Retinal pigment epithelial cell (primary cell): ENCODE measurements around the gene MRPS34.

Experiments used
- DNase-seq: peaks from one replicate; pipeline ENCODE4 v3.0.0-alpha.2; 2010; ENCODE audit warnings: low read depth
- H3K4me3 ChIP-seq: 2 replicates; pipeline ENCODE4 v1.5.1; 2011; ENCODE audit warnings: mild to moderate bottlenecking, low read length, control low read depth, moderate library complexity
- TF ChIP-seq, protein P1 (sequence below): conservative IDR thresholded peaks from 2 replicates; pipeline ENCODE4 v1.5.1; 2011; ENCODE audit warnings: low read depth, low read length, control low read depth, inconsistent platforms

MRPS34 gene

DNA sequence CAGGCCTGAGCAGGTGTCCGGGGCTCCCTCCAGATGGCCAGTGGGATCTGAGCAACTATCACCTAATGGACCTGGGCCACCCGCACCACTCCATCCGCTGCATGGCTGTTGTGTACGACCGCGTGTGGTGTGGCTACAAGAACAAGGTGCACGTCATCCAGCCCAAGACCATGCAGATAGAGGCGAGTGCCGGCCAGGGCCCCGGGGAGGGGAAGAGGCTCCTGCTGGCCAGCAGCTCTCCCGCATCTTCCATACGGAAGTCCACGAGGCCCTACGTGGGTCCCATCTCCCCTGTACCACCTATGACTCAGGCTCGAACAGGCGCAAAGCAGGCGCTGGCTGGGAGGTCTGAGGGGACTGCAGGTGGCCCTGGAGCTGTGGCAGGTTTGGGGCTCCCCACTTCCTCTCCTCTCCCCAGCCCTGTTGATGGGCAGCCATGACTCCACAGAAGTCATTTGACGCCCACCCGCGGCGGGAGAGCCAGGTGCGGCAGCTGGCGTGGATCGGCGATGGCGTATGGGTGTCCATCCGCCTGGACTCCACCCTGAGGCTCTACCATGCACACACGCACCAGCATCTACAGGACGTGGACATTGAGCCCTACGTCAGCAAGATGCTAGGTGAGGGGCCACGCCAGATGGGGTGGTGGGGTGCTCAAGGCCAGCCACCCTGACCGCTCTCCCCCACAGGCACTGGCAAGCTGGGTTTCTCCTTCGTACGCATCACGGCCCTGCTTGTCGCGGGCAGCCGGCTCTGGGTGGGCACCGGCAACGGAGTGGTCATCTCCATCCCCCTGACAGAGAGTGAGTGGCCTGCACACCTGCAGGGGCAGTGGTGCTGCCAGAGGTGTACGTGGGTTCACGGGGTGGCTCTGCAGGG, 5.6 kb downstream of the MRPS34 start:
- TF ChIP-seq, protein P1, sequence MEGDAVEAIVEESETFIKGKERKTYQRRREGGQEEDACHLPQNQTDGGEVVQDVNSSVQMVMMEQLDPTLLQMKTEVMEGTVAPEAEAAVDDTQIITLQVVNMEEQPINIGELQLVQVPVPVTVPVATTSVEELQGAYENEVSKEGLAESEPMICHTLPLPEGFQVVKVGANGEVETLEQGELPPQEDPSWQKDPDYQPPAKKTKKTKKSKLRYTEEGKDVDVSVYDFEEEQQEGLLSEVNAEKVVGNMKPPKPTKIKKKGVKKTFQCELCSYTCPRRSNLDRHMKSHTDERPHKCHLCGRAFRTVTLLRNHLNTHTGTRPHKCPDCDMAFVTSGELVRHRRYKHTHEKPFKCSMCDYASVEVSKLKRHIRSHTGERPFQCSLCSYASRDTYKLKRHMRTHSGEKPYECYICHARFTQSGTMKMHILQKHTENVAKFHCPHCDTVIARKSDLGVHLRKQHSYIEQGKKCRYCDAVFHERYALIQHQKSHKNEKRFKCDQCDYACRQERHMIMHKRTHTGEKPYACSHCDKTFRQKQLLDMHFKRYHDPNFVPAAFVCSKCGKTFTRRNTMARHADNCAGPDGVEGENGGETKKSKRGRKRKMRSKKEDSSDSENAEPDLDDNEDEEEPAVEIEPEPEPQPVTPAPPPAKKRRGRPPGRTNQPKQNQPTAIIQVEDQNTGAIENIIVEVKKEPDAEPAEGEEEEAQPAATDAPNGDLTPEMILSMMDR = no peak
- DNase-seq = no peak
- H3K4me3 ChIP-seq = no peak overlapping the region

GRCh38 chr16:1766701-1767100, 6.2 kb downstream of the MRPS34 start:
- DNase-seq = no peak
- TF ChIP-seq, protein P1 = no peak
- H3K4me3 ChIP-seq = no peak overlapping the region

GRCh38 chr16:1766231-1766630, 6.7 kb downstream of the MRPS34 start:
- TF ChIP-seq, protein P1 = no peak
- no peak overlapping the region for H3K4me3 ChIP-seq
- DNase-seq = no peak

DNA sequence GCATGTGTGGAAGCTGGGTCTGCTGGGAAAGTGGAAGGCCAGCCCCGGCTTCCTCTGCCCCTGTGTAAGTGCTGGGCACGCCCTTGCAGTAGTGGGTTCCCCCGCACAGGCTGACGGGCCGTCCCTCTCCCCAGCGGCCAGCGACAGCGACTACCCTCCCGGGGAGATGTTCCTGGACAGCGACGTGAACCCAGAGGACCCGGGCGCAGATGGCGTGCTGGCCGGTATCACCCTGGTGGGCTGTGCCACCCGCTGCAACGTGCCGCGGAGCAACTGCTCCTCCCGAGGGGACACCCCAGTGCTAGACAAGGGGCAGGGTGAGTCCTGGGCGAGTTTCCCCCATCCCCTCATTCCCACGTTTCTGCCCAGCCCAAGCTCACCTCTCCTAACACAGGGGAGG, 7.1 kb downstream of the MRPS34 start:
- no peak overlapping the region for H3K4me3 ChIP-seq
- no peak for DNase-seq
- TF ChIP-seq, protein P1 = no peak

GRCh38 chr16:1764971-1765370, 8.0 kb downstream of the MRPS34 start:
- TF ChIP-seq, protein P1 = no peak
- no peak for DNase-seq
- no peak overlapping the region for H3K4me3 ChIP-seq

DNA sequence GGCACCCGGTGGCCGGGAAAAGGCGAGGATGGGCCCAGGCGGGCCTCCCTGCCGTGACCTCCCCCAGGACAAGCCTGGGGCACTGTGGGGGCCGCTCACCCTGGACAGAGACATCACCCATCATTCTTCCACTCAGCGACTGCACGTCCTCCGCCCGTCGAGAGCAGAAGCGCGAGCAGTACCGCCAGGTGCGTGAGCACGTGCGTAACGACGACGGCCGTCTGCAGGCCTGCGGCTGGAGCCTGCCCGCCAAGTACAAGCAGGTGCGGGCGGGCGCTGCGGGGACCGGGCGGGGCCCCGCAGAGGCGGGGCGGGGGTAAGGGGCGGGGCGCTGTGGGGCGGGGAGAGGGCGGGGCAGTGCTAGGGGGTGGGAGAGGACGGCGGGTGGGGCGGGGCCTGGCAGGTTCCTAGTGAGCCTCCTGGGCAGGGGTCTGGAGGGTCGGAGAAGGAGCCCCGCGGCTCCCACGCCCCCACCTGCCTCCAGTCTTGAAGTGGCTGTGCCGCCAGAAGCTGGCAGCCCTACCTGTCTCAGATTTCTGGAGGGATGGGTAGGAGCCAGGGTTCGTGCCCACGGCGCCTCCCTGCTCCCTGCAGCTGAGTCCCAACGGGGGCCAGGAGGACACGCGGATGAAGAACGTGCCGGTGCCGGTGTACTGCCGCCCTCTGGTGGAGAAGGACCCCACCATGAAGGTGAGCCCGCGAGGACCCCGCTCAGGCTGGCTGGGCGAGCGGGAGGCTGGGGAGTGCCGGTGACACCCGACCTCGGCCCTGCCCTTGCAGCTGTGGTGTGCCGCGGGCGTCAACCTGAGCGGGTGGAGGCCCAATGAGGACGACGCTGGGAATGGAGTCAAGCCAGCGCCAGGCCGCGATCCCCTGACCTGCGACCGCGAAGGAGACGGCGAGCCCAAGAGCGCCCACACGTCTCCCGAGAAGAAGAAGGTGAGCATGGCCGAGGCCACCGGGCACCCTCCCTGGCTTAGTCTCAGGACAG, 9.1 kb downstream of the MRPS34 start:
- DNase-seq = no peak
- no peak overlapping the region for H3K4me3 ChIP-seq

More for the DNA sequence above, 9.1 kb downstream of the MRPS34 start:
- TF ChIP-seq, protein P1 = peak; percentile 57
